AG04450 (cell line): ENCODE results near the gene TUFT1. TPM values are rescaled to one million over a fixed set of nuclear protein-coding genes. Genes with fewer than 3 reads are reported as not detected.

Experiments
- CTCF ChIA-PET: fragments of 300-600, 350-600 bp; formaldehyde crosslinking; extraction: SDS; loops from one replicate; lab custom pipeline; 2022; ENCODE audit warnings: antibody characterized with exemption, inconsistent platforms; lab: Charles Lee
- POLR2A ChIA-PET: fragments of 350-600 bp; formaldehyde crosslinking; extraction: SDS; loops from one replicate; lab custom pipeline; 2021; ENCODE audit warnings: antibody characterized with exemption, inconsistent platforms; lab: Yijun Ruan, JAX
- DNase-seq: peaks from one replicate; pipeline ENCODE4 v3.0.0-alpha.2; 2011; ENCODE audit warnings: low read depth, low spot score
- H3K27ac ChIP-seq: one replicate; pipeline ENCODE4 v1.5.1; 2012; ENCODE audit warnings: low read depth, low read length, control low read depth
- H3K27me3 ChIP-seq: one replicate; pipeline ENCODE4 v1.6.0; 2012; ENCODE audit warnings: low read length; ENCODE audit not compliant: control insufficient read depth, insufficient read depth
- H3K4me3 ChIP-seq: 2 replicates; pipeline ENCODE4 v1.5.1; 2011; ENCODE audit warnings: mild to moderate bottlenecking, low read depth, low read length, control low read depth
- H3K9me3 ChIP-seq: 2 replicates; pipeline ENCODE4 v1.5.1; 2012; ENCODE audit warnings: low read length; ENCODE audit not compliant: control insufficient read depth, insufficient read depth
- CTCF ChIP-seq: IDR thresholded peaks from 2 replicates; pipeline ENCODE4 v1.5.1; 2011; ENCODE audit warnings: low read depth, low read length, control low read depth, inconsistent platforms
- polyA plus RNA-seq: library from polyadenylated mRNA; depleted of rRNA; stranded (reverse); fragments of >200 nt; gene quantifications from 2 replicates; pipeline ENCODE4 v1.2.3, GENCODE V29; 2011

TUFT1 gene
- polyA plus RNA-seq, 1 experiment: 21.9 TPM

- no peaks in the 10 kb centered on the region for H3K9me3 ChIP-seq
- no peak overlapping the region for H3K27ac ChIP-seq
- no peak for TF ChIP-seq CTCF
- ChIA-PET CTCF (interaction anchor here (1.4 kb wide), 1 partner anchor 9 kb away, joined by 5 read pairs; no protein-coding TSS in a partner anchor), POLR2A (no interaction called here)
- H3K4me3 ChIP-seq: no peak overlapping the region
- no peaks in the 10 kb centered on the region for H3K27me3 ChIP-seq
- DNase-seq: no peak
Observed at GRCh38 chr1:151584780-151585179, 44.7 kb downstream of the TUFT1 start.

GRCh38 chr1:151585622-151586021 is 45.5 kb downstream of the TUFT1 start:
- peak; percentile 80 for DNase-seq
- Histone ChIP-seq H3K27ac (peak overlapping the region; percentile 84), H3K4me3 (no peak overlapping the region), H3K27me3 (no peaks in the 10 kb centered on the region), H3K9me3 (no peaks in the 10 kb centered on the region)
- POLR2A ChIA-PET: interaction anchor here (1.0 kb wide), 1 partner anchor 37 kb away, joined by 4 read pairs; no protein-coding TSS in a partner anchor
- TF ChIP-seq CTCF: no peak
- CTCF ChIA-PET: interaction anchor here (1.1 to 1.4 kb wide), 2 partner anchors 8 to 10 kb away, joined by 5 to 8 read pairs; no protein-coding TSS in a partner anchor

- Histone ChIP-seq H3K27me3 (no peaks in the 10 kb centered on the region), H3K27ac (no peak overlapping the region), H3K4me3 (no peak overlapping the region), H3K9me3 (no peaks in the 10 kb centered on the region)
- POLR2A ChIA-PET: no interaction called here
- CTCF ChIA-PET: interaction anchor here (0.8 kb wide), 1 partner anchor 117 kb away, joined by 3 read pairs; no protein-coding TSS in a partner anchor
- no peak for TF ChIP-seq CTCF
- DNase-seq: no peak
Observed at GRCh38 chr1:151590961-151591360, 50.9 kb downstream of the TUFT1 start.

- ChIA-PET POLR2A (no interaction called here), CTCF (interaction anchor here (0.5 to 2.8 kb wide), 45 partner anchors 8 to 441 kb away, joined by 3 to 33 read pairs (median 4); partner anchors contain the start of gene CGN)
- H3K27me3 ChIP-seq: no peaks in the 10 kb centered on the region
- no peaks in the 10 kb centered on the region for H3K9me3 ChIP-seq
- H3K27ac ChIP-seq: no peak overlapping the region
- no peak for TF ChIP-seq CTCF
- H3K4me3 ChIP-seq: no peak overlapping the region
- DNase-seq: no peak
Observed at GRCh38 chr1:151593730-151594129, 53.6 kb downstream of the TUFT1 start.

GRCh38 chr1:151594143-151594625 is 54.1 kb downstream of the TUFT1 start:
- CTCF ChIA-PET: interaction anchor here (0.5 to 2.8 kb wide), 47 partner anchors 8 to 441 kb away, joined by 3 to 33 read pairs (median 4); partner anchors contain the start of gene CGN
- POLR2A ChIA-PET: no interaction called here
- Histone ChIP-seq H3K27ac (no peak overlapping the region), H3K9me3 (no peaks in the 10 kb centered on the region), H3K4me3 (no peak overlapping the region), H3K27me3 (no peaks in the 10 kb centered on the region)
- peak; percentile 93 for TF ChIP-seq CTCF
- DNase-seq: no peak
